Left hindlimb (tissue), 1 donor: ENCODE results near the gene KRT73.
A peak's percentile ranks its signal among the peaks of the same experiment; 100 is the strongest.
"Not testable (repeated sequence)": the region's sequence is repeated elsewhere in the genome, so short reads cannot be mapped to it uniquely, and the experiment has no call there.

ENCODE experiments used
- DNase-seq: peaks from one replicate; pipeline ENCODE4 v3.0.0-alpha.2; 2018

Gene KRT73

DNA sequence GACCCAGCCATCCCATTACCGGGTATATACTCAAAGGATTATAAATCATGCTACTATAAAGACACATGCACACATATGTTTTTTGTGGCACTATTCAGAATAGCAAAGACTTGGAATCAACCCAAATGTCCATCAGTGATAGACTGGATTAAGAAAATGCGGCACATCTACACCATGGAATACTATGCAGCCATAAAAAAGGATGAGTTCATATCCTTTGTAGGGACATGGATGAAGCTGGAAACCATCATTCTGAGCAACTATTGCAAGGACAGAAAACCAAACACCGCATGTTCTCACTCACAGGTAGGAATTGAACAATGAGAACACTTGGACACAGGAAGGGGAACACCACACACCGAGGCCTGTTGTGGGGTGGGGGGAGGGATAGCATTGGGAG, 24.1 kb downstream of the KRT73 start:
- not testable (repeated sequence) for DNase-seq

DNA sequence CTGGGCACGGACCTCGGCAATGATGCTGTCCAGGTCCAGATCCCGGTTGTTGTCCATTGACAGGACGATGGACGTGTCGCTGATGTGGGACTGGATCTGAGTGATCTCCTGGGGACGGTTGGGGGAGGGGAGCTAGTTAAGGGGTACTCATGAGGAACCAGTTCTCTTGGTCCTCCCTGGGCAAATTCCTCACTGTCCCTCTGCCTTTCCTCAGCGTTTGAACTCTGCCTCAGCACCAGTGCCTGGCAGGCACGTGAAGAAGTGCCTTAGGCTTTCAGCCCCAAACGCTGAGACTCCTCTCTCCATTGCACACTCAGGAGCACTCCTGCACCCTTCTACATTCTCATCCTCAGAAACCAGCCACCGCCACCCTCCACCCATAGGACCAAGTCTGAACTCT, 26.8 kb downstream of the KRT73 start:
- DNase-seq = no peak

DNA sequence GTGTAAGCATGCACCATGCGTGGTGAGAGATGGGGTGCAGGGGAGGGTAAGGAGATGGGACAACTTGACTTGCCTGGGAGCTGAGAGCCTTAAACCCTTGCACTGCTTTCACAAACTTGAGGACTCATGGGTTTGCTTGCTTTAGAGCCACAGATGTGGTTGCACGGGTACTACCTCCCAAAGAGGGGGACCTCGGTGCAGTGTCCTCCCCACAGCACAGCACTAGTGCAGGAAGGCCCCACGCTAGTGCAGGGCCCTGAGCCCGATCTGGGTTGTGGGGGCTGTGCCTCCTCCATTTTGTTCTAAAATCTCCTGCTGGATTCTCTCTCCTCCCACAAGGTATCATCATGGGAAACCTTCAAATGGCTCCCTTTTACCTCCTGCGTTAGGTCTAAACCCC, 28.3 kb downstream of the KRT73 start:
- DNase-seq = no peak

DNA sequence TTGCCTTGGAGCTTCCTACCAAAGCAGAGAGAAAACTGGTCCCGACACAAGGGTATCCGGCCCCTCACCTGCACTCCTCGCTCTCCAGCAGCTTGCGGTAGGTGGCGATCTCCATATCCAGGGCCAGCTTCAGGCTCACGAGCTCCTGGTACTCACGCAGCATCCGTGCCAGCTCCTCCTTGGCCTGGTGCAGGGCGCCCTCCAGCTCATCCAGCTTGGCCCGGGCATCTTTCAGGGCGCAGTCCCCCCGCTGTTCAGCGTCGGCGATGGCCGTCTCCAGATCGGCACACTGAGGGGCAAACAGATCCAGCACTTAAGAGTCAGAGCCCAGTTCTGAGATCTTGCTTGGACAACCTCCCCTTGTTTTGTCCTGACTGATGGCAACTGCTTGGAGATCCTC, 30.8 kb downstream of the KRT73 start:
- DNase-seq = no peak

DNA sequence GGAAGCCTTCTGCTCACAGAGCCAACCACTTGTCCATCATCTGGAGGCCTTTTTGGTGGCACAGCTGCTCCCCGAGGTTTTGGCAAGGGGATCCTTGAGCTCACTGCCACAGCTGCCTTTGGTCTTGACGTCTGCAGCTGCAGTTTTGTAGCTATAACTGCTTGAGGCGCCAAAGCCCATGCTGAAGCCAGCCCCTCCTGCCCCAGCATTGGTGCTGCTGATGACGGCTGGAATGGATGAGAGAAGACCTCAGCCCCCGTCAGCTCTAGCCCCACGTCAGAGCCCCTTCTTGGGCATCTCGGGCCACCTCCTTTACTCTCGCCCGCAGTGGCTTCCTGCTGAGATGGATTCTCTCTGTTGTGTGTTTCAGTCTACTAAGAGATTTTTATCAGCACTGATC, 32.4 kb downstream of the KRT73 start:
- peak; percentile 34 for DNase-seq

DNA sequence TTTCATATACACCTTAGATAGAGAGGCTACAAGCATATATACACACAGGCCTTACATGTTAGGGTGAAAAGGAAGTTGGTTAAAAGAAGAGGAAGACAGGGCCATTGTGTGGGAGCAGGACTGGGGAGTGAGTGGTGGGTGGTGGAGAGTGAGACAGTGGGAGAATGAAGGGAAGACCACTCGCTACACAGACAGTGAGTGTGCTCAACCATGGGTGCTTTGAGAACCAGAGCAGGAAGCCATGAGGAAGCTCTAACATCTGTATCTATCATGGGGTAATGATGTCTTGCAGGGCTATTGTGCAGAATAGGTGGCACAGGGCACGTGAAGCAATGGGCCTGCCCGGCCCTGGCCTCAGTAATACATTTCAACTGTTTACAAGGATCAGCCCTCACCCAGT, 33.3 kb downstream of the KRT73 start:
- DNase-seq = no peak

DNA sequence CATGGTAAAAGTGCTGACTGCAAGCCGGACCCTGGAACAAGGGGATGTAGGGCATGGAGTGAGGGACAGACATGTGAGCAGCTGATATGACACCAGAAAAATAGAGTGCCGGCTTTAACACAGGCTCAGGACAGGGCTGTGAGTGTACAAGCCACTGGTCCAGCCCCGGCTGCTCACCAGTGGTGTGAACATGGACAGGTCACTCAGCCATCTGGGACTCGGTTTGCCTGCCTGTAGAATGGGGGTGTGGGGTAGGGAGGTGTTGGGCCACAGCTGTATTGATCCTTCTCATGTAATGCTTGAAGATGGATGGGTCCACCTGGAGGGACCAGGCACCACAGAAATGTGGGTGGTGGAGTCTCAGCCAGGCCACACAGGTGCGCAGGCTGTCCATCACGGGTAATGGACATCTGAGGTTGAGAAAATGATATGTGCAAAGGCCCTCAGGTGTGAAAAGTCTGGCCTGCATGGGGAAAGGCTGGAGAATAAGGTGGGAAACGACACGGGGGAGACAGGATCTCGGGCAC, 34.1 kb downstream of the KRT73 start:
- no peak for DNase-seq

DNA sequence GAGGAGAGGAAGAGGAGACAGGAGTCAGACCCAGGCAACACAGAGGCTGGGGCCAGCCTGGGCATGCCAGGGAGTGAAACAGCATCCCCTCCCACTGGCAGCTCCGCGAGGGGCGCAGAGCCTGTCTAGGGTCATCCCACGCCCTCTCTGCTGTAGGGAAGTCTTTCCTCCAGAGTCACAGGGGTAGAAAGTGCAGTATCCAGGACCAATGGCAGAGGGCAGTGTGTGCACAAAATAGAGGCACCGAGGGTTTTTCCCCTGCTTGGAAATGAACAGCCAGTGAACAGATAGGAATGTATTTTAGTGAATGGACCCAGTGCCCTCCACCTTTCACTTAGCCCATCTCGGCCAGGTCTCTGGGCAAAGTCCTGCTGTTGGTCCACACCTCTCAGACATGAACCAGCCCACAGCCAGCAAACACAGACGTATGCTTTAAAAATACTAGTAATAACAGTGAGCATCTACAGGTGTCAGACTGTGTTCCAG, 35.3 kb downstream of the KRT73 start:
- peak; percentile 53 for DNase-seq

DNA sequence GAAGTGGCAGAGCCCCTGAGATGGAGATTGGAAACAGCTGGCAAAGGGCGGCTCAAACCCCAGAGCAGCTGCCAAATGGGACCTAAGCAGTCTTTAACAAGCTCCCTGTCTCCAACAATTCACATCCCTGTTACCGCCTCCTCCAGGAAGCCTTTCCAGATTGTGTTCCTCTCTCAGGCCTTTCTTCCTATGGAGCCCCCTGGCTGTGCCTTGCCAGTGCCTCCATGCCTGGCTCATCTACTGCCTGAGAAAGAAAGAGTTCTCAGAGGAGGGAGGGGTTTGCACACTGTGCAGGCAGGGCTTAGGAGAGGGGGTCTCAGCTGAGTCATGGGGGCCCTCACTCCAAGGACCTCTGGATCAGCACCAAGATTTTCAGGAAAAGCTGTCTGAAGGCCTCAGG, 35.9 kb downstream of the KRT73 start:
- no peak for DNase-seq

DNA sequence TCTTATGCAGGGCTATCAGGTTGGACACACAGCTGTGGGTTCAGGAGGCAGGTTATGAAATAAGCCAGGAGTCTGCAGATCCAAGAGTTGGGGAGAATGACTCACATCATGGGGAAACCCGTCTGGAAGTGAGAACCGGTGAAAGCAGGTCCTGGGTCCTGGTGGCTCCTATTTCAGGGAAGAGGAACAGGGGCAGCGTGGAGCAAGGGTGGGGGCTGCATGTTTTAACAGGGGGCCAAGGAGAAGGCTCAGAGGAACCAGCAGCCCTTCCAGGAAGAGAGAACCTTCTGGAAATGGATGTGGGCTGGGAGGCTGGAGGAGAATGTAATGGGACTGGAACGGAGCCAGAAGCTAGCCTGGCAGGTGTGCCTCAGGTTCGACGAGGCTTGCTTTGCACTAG, 36.9 kb downstream of the KRT73 start:
- no peak for DNase-seq

DNA sequence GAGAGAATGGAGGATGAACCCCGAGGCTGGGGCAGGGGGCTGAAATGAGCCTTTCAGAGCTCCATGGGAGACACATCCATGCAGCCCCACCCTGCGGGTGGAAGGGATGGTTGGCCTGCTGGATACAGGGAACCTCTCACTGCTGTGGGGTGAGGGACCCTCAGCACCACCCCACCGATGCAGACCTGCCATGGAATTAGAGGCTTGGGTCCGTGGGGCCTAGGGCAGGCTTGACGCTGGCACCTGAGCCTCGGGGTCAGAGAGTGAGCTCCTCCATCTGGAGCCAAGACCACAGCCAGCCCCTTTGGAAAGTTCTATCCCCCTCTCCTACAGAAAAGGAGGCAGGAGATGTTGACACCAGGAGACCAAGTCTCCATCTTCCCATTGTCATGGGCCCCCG, 37.3 kb downstream of the KRT73 start:
- DNase-seq = no peak

DNA sequence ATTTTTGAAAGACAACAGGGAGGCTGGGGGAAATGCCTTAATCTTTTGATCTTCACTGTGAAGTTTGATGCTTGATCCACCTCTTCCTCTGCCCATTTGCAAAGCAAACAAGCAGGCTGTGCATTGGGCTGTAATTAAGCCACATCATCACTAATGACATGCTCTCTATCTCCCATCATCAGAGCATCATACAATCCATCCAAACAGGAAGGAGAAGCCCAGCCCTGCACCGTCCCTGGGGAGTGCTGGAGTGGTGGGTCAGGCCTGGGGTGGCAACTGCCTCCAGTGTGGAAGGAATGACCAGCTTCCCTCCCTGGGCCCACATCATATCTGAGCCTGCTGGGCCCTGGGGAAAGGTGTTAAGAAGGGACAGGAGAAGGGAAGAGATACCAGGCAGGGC, 37.9 kb downstream of the KRT73 start:
- no peak for DNase-seq

DNA sequence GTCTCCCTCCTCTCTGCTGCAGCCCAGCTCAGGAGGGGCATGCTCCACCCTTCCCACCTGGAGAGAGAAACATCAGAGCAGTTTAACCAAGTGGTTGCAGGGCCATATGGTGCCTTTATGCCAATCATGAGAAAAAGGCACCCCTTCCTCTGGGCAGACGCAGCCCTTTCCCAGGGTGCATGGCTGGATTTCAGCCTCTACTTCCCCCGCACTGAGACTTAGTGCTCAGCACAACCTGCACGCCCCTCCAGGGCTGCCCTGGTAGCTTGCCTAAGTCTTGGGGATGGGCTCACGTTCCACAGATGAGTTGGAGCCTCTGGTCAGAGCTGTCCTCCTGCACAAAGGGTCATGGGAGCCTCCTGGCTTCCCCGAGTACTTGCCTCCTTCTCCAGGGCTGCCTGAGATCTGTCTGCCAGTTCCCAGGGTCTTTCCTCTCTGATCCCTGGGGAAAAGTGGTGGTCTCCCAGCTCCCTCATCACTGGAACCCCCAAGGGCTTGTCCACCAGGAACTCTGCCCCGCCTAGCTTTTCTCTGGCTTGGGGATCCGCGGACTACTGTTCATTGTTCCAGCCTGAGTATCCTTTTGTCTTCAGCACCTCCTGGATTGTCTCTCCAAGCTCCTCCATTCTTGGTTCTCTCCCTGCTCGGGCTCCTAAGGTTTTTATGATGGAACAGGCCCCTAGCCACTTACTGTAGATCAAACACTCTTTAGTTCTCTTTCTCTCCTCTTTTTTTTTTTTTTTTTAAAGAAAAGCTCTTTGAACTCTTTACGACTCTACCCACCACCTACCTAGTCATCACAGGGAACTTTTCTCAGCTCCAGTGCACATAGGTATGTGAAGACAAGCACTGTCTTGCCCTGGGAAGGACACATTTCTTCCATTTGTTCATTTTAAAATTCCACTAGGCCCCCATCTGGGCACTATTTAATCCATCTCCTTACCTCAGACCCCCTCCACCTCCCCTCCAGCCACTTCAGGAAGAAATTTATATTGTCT, 38.6 kb downstream of the KRT73 start:
- DNase-seq = no peak

DNA sequence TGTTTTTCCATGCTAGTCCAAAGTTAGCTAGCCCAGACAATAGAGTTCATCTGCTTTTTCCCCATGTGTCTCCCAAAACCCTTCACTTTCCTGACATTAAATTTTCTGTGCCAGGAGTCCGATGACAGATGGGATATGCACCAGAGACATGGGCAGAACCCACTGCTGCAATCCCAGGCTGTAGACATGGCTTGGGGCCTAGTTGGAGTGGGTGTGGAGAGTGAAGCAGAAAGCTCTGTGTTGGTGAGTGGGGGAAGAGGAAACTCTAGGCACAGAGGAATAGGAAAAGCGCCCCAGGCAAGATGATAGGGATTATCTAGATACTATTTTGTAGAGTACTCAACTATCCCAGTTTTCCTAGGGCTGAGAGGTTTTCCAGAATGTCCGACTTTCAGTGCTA, 39.9 kb downstream of the KRT73 start:
- no peak for DNase-seq

DNA sequence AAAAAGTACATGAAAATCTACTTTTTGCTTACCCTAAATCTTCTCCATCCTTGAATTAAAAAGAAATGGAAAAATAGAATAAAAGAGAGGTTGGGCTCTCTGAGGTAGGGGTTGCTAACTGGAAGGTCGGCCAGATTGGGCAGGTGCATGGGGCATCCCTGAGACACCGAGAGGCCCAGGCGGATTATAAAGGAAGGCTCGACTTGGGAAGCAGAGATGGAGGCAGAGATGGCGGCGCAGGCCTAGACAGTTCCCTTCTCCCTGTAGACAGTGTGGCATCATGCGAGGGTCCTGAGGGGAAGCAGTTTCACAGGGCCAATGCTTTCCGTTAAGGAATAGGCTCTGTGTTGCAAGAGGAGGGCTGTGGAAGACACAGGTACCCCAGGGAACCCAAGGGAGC, 41.0 kb downstream of the KRT73 start:
- no peak for DNase-seq

DNA sequence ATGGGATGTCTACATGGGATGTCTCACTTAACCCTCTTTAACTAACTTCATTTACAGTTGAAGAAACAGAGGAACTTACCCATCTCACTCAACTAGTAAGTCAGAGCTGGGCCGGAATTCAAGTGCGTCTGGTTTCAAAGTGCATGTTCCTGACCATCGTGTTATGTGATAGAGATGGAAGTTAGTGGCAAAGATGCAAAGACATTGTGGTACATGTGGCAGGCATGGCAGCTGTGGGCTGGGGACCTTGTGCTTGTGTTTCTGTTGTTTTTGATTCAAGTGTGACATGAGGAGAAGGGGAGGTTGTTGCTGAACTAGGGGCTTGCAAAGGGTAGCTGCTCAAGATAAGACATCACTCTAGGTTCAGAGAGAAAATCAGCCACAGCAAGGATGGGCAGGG, 42.4 kb downstream of the KRT73 start:
- no peak for DNase-seq

DNA sequence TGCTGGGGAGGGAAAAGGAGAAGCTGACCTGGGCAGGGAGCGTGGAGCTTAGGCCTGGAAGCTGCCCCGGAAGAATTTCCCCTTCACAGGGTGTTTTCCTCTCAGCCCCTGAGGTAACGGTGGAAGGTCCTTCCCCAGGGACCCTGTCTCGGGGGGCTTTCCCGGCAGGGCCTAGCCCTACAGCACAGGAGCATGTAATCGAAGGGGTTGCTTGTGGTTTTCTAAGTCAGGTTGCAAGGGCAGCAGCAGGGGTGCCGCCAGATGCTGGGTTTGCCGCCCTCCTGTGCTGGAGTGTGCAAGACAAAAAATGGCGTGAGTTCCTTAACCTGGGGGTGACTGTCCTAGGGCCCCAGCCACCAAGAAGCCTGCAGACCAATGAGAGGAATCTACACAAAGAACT, 43.1 kb downstream of the KRT73 start:
- no peak for DNase-seq

DNA sequence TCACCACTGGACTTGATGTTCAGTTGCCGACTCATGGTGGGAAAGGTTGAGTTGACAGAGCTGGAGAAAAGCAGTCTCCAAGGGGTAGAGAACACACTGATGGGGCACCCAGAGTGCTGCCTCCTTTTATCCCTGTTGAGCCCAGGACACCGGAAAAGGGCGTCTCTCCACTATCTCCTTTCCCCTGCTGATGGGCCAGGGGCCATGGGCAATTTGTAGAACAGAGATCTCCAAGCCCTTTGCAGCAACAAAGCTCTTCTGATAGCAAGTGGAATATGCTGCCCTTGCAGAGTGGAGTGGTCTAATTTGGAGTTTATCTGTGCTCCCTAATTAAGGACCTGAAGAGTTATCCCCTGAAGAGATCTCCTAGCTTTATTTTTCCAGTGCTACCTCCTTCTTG, 44.6 kb downstream of the KRT73 start, which contains the start of gene KRT74:
TSS of gene KRT74 (minus strand) at position 101 of the 400 bp plus-strand sequence. CDS start at position 35, 66 bp downstream.
- DNase-seq = no peak

DNA sequence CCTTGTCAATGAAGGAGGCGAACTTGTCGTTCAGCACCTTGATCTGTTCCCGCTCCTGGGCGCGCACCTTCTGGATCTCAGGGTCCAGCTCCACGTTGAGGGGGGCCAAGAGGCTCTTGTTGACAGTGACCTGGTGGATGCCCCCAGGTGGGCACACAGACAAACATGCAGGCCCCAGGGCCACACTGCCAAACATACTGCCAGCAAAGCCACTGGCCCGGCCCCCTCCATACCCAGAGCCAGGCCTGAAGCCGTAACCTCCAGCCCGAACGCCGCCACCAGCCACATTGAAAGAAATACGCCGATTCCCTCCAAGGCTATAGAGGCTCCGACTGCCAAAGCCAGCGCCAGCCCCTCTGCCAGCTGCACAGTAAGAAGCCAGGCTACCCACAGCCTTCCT, 45.1 kb downstream of the KRT73 start:
- DNase-seq = no peak

DNA sequence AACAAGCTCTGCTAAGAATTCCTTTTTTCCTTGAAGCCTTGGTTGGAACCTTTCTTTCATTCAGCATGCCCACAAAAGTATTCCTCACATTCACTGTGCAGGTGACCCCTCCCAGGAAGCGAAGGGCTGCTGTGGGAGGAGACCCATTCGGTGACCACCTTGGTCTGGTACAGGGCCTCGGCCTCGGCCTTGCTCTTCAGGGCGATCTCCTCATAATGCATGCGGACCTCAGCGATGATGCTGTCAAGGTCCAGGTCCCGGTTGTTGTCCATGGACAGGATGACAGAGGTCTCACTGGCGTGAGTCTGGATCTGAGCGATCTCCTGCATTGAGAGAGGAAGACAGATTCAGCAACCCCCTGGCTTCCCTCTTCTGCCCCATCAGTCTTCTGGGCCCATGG, 47.8 kb downstream of the KRT73 start:
- no peak for DNase-seq

DNA sequence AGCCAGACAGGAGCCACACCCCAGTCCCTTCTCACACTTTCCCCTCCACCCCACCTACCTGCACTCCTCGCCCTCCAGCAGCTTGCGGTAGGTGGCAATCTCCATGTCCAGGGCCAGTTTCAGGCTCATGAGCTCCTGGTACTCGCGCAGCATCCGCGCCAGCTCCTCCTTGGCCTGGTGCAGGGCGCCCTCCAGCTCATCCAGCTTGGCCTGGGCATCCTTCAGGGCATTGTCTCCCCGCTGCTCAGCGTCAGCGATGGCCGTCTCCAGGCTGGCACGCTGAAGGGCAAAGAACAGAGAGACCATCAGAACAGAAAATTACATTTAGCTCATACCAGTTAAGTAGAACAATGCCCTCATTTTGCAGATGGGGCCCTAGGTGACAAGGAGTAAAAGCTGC, 50.2 kb downstream of the KRT73 start:
- no peak for DNase-seq

DNA sequence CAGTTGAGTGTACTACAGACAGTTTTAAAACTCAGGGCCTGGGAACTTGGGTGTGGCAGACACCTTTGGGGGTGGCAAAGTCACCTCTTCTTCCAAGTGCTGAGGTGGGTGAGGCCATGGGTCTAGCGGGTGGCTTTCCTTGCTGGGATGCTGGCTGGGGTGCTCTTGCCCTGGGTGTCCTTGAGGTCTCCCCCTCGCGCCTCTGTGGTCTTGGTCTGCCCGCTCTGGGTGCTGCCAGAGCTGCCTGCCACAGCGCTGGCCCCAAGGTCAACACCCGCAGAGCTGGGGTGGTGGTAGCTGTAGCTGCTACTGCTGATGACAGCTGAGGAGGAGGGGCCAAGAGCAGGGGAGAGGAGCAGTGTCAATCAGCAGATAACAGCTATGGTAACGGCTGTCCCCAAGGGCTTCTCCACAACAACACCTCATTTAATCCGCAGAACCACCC, 51.5 kb downstream of the KRT73 start:
- DNase-seq = no peak

DNA sequence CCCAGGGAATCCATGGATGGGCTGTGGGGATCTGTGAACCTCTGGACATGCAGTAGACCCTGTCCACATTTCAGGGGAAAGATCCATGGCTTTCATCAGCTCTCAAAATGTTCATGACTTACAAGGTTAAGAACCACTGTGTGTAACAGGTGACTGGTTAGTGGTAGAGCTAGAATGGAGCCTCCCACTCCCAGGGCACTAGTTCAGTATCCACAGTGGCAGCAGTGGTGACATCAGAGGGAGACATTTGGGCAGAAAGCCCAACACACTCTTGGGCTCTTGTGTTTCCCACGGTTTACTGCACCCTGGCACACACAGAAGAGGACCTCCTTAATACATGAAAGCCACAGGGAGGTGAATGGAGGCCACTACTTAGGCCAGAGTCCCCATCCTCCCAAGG, 53.8 kb downstream of the KRT73 start:
- no peak for DNase-seq

DNA sequence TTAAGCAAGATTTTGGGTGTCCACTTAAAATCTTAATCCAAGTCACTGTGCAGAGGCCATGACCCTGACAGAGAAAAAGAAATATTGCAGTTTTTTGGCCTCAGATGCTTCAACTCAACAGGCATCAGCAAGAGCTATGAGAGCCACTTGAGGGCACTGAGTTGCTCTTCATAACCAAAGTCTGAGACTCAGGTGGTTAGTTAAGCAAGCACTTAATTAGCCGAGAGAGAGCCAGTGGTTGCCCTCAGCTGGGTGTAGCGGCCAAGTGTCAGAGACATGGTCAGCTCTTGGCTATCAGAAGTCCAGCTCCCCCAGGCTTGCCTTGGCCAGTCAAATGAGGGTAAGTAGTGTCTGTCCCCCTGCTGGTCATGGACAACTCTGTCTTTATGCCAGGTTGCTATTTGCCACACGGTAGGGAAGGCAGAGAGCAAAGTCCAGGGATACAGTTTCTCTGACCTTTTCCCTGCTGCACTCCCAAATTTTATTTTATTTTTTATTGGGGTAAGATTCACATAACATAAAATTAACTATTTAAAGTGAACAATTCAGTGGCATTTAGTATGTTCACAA, 56.4 kb downstream of the KRT73 start:
- no peak for DNase-seq
